ENCODE measurements around the gene CCR4.

DNA sequence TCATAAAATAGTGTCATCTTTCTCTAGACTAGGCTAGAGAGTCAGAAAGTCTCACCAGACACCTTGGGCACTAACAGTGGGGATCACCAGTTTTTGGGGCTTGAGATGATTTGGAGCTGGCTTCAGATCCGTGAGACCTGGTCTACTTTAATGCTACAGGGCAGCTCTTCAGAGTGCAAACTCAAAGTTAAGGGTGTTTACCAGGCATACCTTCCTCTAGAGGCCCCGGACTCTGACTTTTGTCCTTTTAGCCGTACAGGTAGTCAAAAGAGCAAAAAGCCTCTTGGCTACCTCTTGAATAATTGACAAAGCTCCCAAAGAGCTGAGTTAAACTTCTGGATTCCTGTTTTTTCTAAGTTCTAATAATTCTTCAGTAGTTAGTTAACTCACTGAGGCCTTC, 41.4 kb upstream of the CCR4 start:
- TF ChIP-seq CEBPB (IDR thresholded peaks at IDR 0.05; ENCODE audit: low read depth) (no peak), SRF (IDR thresholded peaks at IDR 0.05; ENCODE audit: low read depth) (no peak), POLR2AphosphoS5 (IDR thresholded peaks at IDR 0.05; ENCODE audit: low read depth, low read length) (no peak), SIN3A (IDR thresholded peaks at IDR 0.05; ENCODE audit: low read depth) (no peak)
- TF ChIP-seq, protein P1, sequence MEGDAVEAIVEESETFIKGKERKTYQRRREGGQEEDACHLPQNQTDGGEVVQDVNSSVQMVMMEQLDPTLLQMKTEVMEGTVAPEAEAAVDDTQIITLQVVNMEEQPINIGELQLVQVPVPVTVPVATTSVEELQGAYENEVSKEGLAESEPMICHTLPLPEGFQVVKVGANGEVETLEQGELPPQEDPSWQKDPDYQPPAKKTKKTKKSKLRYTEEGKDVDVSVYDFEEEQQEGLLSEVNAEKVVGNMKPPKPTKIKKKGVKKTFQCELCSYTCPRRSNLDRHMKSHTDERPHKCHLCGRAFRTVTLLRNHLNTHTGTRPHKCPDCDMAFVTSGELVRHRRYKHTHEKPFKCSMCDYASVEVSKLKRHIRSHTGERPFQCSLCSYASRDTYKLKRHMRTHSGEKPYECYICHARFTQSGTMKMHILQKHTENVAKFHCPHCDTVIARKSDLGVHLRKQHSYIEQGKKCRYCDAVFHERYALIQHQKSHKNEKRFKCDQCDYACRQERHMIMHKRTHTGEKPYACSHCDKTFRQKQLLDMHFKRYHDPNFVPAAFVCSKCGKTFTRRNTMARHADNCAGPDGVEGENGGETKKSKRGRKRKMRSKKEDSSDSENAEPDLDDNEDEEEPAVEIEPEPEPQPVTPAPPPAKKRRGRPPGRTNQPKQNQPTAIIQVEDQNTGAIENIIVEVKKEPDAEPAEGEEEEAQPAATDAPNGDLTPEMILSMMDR (IDR thresholded peaks at IDR 0.05 in 2 of 3, conservative IDR thresholded peaks at IDR 0.05 in 1 of 3; ENCODE audit: borderline replicate concordance in 1 of 3, insufficient read depth in 1 of 3, low read depth in 2 of 3, low read length in 2 of 3), result no peak
- TF ChIP-seq, protein P2, sequence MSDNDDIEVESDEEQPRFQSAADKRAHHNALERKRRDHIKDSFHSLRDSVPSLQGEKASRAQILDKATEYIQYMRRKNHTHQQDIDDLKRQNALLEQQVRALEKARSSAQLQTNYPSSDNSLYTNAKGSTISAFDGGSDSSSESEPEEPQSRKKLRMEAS (IDR thresholded peaks at IDR 0.05), result no peak

All from HCT116 (cell line).